Fibroblast of villous mesenchyme (primary cell): ENCODE results near the gene PARP12. TPM values are rescaled to one million over a fixed set of nuclear protein-coding genes. Genes with fewer than 3 reads are reported as not detected.

Experiments used
- DNase-seq: peaks from one replicate; pipeline ENCODE4 v3.0.0-alpha.2; 2010; ENCODE audit warnings: low read depth
- H3K4me3 ChIP-seq: 2 replicates; pipeline ENCODE4 v1.5.1; 2011; ENCODE audit warnings: low read depth, mild to moderate bottlenecking, low read length
- total RNA-seq: library from RNA; depleted of rRNA; stranded (reverse); fragments of >200 nt; gene quantifications from 2 replicates; pipeline ENCODE4 v1.2.3, GENCODE V29; 2012
- TF ChIP-seq, protein P1 (sequence below): IDR thresholded peaks from 2 replicates; pipeline ENCODE4 v1.5.1; 2012; ENCODE audit warnings: low read depth, mild to moderate bottlenecking, low read length; ENCODE audit not compliant: insufficient read depth

PARP12 gene
- total RNA-seq, 1 donor = 27.2 TPM

DNA sequence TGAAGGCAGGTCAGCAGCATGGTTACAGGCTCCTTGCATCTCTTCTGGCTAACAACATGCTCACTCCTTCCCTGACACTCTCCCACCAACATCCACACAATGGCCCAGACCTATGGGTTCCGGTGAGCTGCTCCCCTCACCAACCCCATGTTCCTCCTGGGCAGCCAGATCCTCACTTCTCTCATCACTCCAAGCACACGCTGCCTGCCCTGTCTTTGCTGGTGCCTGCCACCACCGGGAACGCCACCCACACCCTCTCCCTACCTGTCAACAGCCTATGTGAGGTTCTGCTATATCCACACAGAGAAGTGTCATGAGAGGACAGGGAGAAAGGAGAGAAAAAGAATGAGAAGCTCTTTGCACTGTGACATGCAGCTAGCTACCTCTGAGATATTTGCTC is 14.6 kb downstream of the PARP12 start:
- no peak for DNase-seq
- TF ChIP-seq, protein P1, sequence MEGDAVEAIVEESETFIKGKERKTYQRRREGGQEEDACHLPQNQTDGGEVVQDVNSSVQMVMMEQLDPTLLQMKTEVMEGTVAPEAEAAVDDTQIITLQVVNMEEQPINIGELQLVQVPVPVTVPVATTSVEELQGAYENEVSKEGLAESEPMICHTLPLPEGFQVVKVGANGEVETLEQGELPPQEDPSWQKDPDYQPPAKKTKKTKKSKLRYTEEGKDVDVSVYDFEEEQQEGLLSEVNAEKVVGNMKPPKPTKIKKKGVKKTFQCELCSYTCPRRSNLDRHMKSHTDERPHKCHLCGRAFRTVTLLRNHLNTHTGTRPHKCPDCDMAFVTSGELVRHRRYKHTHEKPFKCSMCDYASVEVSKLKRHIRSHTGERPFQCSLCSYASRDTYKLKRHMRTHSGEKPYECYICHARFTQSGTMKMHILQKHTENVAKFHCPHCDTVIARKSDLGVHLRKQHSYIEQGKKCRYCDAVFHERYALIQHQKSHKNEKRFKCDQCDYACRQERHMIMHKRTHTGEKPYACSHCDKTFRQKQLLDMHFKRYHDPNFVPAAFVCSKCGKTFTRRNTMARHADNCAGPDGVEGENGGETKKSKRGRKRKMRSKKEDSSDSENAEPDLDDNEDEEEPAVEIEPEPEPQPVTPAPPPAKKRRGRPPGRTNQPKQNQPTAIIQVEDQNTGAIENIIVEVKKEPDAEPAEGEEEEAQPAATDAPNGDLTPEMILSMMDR = no peak

GRCh38 chr7:140047197-140047596 is 15.6 kb downstream of the PARP12 start:
- DNase-seq = no peak
- TF ChIP-seq, protein P1 = no peak
- H3K4me3 ChIP-seq = no peak overlapping the region

More for the DNA sequence above, 14.6 kb downstream of the PARP12 start:
- no peak overlapping the region for H3K4me3 ChIP-seq

DNA sequence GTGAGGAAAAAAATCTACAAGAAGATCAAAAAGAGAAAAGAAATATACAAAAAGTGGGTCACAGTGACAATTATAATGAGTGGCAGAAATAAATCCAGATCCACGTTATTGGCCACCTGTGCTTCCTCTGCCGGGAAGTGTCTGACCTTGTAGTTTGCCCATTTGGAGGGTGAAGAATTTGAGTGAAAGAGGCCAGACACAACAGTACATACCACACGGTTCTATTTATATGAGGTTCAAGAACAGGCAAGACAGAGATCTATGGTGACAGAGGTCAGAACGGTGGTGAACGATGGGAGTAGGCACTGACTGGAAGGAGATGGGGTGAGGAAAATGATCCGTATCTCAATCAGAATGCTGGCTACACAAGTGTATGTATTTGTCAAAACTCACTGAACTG is 17.1 kb downstream of the PARP12 start:
- DNase-seq = no peak
- TF ChIP-seq, protein P1 = no peak
- H3K4me3 ChIP-seq = no peak overlapping the region

DNA sequence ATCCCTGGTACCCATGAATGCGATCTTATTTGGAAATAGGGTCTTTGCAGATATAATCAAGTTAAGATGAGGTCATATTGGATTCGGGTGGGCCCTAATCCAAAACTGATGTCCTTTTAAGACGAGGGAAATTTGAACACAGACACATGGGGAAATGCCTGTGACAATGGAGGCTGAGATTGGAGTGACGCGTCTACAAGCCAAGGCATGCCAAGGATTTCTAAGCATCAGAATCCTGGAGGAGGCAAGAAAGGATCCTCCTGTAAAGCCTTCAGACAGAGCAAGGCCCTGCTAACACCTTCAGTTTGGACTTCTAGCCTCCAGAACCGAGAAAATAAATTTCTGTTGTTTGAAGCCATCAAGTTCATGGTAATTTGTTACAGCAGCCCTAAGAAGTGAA is 18.5 kb downstream of the PARP12 start:
- no peak overlapping the region for H3K4me3 ChIP-seq
- TF ChIP-seq, protein P1 = no peak
- no peak for DNase-seq

DNA sequence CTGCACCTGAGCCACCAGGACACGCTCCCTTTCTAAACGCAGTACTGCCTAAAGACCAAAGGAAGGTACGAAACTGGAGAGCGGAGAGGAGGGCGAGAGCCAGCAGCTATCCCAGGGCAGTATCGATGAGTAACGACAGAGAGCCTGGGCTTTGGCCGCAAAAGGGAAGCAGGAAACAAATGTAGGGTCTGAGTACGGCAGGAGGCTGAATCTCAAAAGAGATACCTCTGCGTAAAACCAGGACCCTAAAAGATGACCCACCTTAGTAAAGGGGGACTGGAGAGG is 20.4 kb downstream of the PARP12 start:
- TF ChIP-seq, protein P1 = no peak
- no peak for DNase-seq
- H3K4me3 ChIP-seq = no peak overlapping the region

- TF ChIP-seq, protein P1 = no peak
- no peak overlapping the region for H3K4me3 ChIP-seq
- DNase-seq = no peak
Measured at GRCh38 chr7:140041659-140042385, 20.9 kb downstream of the PARP12 start.

DNA sequence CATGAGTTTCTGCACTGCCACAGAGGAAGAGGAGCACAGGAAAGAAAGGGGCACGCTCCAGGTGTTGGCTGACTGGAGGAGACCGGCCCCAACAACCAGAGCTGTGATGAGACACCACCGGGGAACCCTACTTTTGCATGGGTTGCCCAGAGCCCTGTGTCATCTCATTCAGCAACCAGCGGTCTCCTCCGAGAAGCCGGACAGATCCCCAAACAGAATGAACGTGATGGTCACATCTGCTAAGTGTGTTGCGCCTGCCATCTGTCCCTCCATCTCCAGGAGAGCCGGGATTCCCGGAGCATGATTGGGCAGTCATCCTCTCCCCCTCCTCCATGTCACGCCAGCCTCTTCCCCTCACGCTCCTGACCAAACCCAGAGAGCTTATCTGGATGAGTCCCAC is 22.9 kb downstream of the PARP12 start:
- TF ChIP-seq, protein P1 = no peak
- no peak for DNase-seq

More for the DNA sequence above, 22.9 kb downstream of the PARP12 start:
- no peak overlapping the region for H3K4me3 ChIP-seq
